ENCODE data around the gene HSP90AA1.

Gene HSP90AA1

DNA sequence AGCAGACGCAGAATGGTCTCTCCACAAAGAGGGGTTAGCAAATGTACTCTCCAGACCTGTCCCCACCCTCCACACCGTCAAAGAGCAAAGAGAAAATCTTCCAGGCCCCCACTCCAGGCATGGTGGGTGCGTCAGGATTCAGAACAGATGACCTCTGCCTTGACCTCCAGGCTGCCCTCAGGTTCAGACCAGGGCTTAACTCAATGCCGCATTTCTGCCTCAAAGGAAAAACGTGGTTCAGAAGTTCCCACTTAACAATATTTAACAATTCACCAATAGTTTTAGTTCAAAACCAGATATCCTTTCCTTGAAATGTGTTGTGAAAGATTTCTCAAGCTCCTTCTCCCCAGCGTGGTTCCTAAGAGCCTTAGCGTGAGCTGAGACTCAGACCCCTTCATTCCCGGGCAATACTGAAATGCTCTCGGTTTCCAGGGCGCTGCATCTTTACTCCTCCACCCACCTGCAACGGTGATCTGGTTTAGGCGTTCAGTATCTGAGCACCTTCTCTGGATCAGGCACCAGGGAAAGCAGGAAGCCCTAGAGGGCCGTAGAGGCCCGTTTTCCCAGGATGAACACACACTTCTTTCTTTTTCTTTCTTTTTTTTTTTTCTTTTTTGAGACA lies 22.9 kb downstream of the HSP90AA1 start:
- TF ChIP-seq, protein P1, sequence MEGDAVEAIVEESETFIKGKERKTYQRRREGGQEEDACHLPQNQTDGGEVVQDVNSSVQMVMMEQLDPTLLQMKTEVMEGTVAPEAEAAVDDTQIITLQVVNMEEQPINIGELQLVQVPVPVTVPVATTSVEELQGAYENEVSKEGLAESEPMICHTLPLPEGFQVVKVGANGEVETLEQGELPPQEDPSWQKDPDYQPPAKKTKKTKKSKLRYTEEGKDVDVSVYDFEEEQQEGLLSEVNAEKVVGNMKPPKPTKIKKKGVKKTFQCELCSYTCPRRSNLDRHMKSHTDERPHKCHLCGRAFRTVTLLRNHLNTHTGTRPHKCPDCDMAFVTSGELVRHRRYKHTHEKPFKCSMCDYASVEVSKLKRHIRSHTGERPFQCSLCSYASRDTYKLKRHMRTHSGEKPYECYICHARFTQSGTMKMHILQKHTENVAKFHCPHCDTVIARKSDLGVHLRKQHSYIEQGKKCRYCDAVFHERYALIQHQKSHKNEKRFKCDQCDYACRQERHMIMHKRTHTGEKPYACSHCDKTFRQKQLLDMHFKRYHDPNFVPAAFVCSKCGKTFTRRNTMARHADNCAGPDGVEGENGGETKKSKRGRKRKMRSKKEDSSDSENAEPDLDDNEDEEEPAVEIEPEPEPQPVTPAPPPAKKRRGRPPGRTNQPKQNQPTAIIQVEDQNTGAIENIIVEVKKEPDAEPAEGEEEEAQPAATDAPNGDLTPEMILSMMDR (IDR thresholded peaks at IDR 0.05): no peak

DNA sequence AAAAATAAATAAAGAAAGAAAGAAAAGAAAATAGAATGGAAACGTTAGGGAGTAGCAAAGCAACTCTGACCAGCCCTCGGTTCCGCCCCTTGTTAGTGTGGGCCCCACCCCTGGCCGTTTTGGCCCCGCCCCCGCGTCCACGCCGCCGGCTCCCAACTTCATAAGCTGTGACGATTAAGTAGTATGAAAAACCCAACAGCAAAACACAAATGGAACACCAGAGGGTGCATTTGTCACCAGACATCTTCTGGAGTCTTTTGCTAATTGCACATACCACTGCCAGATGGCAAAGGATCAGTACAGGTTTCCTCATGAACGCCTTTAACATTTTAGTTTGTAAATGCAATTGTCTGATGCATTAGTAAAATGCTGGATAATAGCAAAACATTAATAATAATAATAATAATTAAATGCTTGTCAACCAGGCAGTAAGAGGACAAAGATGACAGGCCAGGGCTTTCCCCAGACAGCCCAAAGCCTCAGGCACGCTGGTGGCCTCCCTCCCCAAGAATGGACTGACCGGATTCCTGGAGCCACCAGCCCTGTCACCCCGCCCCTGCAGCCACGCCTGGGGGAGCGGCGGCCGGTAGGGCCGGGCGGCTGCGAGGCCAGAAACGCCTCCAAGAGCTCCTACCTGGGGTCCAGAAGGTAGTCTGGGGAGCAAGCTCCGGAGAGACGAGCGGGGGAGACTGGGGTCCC lies 23.6 kb downstream of the HSP90AA1 start:
- TF ChIP-seq, protein P1 (IDR thresholded peaks at IDR 0.05): peak; percentile 40; the same call in 1 of the 2 replicates

DNA sequence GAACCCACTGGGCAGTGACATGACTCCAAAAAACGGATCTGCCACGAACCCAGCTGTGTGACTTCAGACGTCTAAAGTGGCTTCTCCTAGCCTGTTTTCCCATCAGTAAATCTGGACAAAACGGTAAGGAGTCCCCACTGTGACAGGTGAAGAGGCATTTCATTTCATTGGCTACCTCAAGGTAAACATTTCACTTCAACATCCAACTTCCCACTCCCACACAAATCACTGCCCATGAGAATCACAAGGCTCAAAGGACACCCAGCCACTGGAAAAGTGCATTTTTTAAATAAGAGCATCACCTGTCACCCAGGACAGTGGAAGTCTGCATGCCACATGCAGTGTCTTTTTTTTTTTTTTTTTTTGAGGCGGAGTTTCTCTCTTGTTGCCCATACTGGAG lies 27.9 kb downstream of the HSP90AA1 start:
- TF ChIP-seq, protein P1 (IDR thresholded peaks at IDR 0.05): no peak

DNA sequence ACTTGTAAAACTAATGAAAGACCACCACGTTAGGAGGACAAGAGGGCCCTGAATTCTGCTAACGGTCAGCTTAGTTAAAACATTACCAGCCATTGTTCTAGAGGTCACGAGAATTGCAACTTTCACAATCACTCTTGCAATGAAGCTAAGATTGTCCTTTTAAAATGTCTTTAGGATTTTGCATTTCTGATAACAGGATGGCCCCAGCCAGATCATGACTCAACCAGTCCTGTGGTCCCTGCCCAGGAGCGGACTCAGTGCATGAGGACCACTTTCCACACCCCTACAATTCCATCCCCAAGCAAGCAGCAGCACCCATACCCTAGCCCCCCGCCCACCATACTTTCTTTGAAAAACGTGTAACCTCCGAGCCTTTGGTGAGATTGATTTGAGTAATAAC lies 28.7 kb downstream of the HSP90AA1 start:
- TF ChIP-seq, protein P1 (IDR thresholded peaks at IDR 0.05): no peak

DNA sequence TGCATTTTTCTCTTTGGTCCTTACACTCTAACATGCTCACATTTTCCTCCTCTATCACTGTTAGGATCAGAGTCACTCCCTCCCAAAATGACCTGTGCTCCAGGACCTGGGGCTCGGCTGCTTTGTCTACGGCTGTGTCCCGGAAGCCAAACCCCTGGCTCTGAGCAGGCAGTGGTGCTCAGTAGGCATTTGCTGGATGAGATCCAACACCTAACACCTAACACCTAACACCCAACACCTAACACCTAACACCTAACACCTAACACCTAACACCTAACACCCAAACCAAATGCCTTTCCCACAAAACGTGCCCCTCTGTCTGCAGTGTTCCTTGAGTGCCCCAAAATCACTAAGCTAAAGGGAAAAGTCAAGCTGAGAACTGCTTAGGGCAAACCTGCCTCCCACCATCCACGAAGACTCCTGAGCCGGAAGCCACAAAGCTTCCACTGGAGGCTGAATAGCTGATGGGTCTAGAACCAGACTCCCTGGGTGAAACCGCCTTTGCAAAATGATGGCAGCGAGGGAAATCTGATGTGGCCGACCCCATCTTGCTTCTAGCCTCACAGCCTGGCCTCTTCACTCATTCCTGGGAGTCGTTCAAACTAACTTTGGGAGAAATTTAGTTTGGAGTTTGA lies 29.2 kb downstream of the HSP90AA1 start:
- TF ChIP-seq, protein P1 (IDR thresholded peaks at IDR 0.05): no peak

DNA sequence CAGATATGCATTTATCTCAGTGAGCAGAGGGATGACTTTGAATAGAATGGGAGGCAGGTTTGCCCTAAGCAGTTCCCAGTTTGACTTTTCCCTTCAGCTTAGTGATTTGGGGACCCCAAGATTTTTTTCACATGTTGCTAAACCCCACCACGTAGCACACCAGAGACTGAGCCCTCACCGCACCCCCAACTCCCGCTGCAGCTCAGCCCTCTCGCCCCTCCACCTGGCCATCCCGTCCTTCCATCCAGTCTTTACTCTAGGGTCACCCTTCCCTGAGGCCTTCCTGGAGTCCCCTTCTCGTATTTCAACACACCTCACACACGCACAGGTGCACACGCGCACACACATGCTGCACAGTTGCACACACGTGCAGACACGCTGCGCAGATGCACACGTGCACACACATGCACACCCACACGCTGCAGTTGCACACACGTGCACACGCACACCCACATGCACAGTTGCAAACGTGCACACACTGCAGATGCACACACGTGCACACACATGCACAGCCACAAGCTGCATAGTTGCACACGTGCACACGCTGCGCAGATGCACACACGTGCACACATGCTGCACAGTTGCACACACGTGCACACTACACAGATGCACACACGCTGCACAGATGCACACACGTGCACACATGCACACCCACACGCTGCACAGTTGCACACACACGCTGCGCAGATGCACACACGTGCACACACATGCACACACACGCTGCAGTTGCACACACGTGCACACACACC lies 30.0 kb downstream of the HSP90AA1 start:
- TF ChIP-seq, protein P1 (IDR thresholded peaks at IDR 0.05): no peak

DNA sequence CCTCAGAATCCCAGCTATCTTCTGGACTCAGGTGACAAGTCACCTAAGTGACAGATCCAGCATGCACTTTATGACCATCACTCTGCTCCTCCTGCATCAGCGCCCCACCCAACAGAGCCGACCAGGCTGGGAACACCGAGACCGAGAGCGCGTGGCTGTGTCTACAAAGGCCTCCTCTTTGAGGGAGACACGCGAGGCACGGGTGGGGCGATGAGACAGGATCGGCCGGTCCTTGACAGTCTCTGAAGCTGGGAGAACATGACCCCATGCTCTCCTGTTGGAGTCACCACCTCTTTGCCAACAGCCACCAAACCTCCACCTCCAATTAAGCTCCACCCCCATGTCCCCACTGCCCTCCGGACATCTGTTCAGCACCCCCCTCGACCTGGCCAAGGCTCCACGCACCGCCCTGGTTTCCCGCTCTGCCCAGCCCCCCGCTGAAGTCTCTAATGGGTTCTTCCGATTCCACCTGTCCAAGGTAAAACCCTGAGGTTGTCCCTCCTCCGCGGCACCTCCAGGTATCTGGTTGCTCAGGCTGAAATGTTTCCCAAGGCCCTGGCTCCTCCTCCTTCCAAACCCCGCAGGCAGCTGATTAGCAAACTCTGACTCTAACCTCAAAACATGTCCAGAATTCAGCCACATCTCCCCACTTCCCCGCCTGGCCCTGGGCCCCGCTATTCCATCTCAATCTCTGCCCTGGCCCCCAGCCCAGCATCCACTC lies 31.5 kb downstream of the HSP90AA1 start:
- TF ChIP-seq, protein P1 (IDR thresholded peaks at IDR 0.05): no peak
